ENCODE results near the gene SESN1. TPM values are rescaled to one million over a fixed set of nuclear protein-coding genes. Genes with fewer than 3 reads are reported as not detected.
A peak's percentile ranks its signal among the peaks of the same experiment; 100 is the strongest.

Gene SESN1
- total RNA-seq, 4 donors from 2014 or later, result 79.8 to 112 (median 90.8) TPM

DNA sequence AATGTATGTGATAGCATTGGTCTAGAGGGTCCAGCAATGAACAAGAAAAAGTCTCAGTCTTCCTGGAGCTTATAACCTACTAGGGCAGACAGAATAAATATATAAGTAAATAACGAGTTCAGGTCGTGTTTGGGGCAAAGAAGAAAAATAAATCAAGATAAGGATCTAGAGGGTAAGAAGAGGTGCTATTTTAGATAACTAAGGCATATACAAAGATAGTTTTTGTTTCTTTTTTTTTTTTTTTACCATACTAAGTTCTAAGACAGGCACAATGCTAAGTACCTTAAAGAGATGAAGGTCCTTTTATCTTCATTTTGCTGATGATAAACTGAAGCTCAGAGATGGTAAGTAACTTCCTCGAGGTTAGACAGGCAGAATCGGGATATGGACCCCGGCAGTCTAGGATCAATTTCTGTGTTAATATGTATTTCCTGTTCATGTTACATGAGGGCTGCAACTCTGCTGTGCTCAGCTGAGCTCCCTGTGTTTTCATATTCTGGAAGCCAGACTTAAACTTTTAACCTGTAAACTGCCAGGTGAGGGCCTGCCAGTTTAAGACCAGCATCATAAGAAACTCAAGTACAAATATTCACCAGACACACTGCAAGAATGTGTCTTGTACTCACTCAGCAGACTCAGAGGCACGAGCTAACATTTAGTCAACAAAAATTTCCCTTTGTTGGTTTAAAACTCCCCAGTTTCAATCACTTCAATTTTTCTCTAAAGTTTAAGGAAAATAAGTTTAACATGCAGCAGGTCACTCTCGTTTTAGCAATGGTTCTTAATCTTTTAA lies 23.3 kb downstream of the SESN1 start:
- DNase-seq (ENCODE audit: low spot score in 2 of 2), result no peak
- Histone ChIP-seq H3K4me3 (peak overlapping the region in 1 of 4 donors; percentile 1), H3K27me3 (no peaks in the 10 kb centered on the region), H3K9me3 (no peaks in the 10 kb centered on the region), H3K4me1 (peaks cover 0 to 31% (median 9%) of the 10 kb centered on the region in 4 donors), H3K27ac (peak overlapping the region in 2 of 4 donors; percentile 23 to 33), H3K36me3 (no peaks in the 10 kb centered on the region)
- 50 to 51% methylated on average over 7 of the region's 7 CpGs for WGBS, 2 donors
- TF ChIP-seq, protein P1, sequence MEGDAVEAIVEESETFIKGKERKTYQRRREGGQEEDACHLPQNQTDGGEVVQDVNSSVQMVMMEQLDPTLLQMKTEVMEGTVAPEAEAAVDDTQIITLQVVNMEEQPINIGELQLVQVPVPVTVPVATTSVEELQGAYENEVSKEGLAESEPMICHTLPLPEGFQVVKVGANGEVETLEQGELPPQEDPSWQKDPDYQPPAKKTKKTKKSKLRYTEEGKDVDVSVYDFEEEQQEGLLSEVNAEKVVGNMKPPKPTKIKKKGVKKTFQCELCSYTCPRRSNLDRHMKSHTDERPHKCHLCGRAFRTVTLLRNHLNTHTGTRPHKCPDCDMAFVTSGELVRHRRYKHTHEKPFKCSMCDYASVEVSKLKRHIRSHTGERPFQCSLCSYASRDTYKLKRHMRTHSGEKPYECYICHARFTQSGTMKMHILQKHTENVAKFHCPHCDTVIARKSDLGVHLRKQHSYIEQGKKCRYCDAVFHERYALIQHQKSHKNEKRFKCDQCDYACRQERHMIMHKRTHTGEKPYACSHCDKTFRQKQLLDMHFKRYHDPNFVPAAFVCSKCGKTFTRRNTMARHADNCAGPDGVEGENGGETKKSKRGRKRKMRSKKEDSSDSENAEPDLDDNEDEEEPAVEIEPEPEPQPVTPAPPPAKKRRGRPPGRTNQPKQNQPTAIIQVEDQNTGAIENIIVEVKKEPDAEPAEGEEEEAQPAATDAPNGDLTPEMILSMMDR (IDR thresholded peaks at IDR 0.05), result no peak
- TF ChIP-seq EP300 (IDR thresholded peaks at IDR 0.05) (no peak), POLR2A (IDR thresholded peaks at IDR 0.05) (no peak)

DNA sequence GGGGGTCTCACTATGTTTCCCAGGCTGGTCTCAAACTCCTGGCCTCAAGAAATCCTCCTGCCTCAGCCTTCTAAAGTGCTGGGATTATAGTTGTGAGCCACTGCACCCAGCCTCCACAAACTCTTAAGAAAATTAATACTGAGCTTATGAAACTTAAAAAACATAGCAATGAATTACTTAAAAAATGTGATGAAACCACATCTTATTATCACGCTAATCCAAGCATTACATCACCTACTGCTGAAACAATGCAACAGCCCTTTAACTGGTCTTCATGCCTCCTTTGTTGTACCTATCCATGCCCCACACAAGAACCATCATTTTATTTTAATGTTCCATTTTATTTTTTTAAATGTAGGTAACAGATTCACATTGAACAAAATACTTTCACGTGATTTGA lies 24.9 kb downstream of the SESN1 start:
- Histone ChIP-seq H3K4me1 (peaks cover 0 to 29% (median 9%) of the 10 kb centered on the region in 4 donors), H3K27ac (peak overlapping the region in 1 of 4 donors; percentile 5), H3K36me3 (no peaks in the 10 kb centered on the region), H3K9me3 (no peaks in the 10 kb centered on the region), H3K4me3 (no peak overlapping the region), H3K27me3 (no peaks in the 10 kb centered on the region)
- TF ChIP-seq POLR2A (IDR thresholded peaks at IDR 0.05) (no peak), EP300 (IDR thresholded peaks at IDR 0.05) (no peak)
- TF ChIP-seq, protein P1 (IDR thresholded peaks at IDR 0.05), result no peak
- WGBS, 2 donors, result 80 to 87% methylated on average over 2 of the region's 2 CpGs
- DNase-seq (ENCODE audit: low spot score in 2 of 2), result no peak

DNA sequence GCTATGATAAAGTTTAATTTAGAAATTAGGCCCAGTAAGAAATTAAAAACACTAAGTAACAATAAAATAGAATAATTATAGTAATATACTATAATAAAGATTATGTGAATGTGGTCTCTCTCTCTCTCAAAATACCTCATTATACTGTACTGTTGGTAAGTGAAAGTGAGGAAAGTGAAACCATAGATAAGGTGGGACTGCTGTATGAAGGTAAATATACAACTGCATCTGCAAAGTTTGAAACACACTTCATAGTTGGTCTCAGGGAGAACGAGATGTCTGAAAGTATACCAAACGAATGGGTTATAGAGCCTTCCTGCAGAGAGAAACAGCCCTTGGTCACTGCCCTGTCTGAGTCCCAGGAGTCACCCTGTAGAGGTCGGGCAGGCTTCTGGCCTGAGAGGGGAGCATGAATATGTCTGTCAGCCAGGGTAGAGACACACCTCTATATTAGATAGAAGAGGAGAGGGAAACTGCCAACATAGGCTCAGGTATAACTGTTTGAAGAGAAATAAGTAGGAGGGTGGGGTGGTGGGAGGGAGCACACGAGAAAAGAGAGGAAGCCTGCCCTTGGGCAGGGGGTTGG lies 31.8 kb downstream of the SESN1 start:
- Histone ChIP-seq H3K27me3 (no peaks in the 10 kb centered on the region), H3K36me3 (no peaks in the 10 kb centered on the region), H3K27ac (no peak overlapping the region), H3K4me3 (no peak overlapping the region), H3K9me3 (no peaks in the 10 kb centered on the region), H3K4me1 (peaks cover 0 to 36% (median 15%) of the 10 kb centered on the region in 4 donors)
- TF ChIP-seq, protein P1 (IDR thresholded peaks at IDR 0.05), result no peak
- TF ChIP-seq POLR2A (IDR thresholded peaks at IDR 0.05), result no peak
- TF ChIP-seq EP300 (IDR thresholded peaks at IDR 0.05), result no peak
- WGBS, 2 donors, result 82 to 92% methylated on average over 4 of the region's 4 CpGs
- DNase-seq (ENCODE audit: low spot score in 2 of 2), result no peak

DNA sequence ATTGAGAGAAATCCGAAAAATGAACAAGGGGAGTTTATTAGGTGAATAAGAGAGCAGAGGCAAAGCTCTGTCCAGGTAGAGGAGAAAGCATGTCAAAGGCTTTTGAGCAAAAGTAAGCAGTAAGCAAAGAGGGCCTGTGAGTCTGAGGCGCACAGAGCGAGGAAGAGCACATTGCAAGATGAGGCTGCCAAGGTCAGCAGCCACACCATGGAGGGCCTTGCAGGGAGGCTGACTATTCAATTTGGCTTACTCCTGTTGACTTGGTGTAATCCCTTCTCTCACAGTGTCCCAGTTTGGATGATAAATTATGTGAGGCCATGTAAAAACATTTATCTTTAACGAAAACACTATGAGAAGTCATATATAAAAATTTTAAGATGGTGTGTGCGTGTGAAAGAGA lies 32.4 kb downstream of the SESN1 start:
- DNase-seq (ENCODE audit: low spot score in 2 of 2), result no peak
- Histone ChIP-seq H3K9me3 (no peaks in the 10 kb centered on the region), H3K4me3 (no peak overlapping the region), H3K27ac (no peak overlapping the region), H3K27me3 (no peaks in the 10 kb centered on the region), H3K36me3 (no peaks in the 10 kb centered on the region), H3K4me1 (peaks cover 0 to 36% (median 15%) of the 10 kb centered on the region in 4 donors)
- 94 to 97% methylated on average over 5 of the region's 5 CpGs for WGBS, 2 donors
- TF ChIP-seq, protein P1 (IDR thresholded peaks at IDR 0.05), result no peak
- TF ChIP-seq POLR2A (IDR thresholded peaks at IDR 0.05), result no peak
- TF ChIP-seq EP300 (IDR thresholded peaks at IDR 0.05), result no peak

DNA sequence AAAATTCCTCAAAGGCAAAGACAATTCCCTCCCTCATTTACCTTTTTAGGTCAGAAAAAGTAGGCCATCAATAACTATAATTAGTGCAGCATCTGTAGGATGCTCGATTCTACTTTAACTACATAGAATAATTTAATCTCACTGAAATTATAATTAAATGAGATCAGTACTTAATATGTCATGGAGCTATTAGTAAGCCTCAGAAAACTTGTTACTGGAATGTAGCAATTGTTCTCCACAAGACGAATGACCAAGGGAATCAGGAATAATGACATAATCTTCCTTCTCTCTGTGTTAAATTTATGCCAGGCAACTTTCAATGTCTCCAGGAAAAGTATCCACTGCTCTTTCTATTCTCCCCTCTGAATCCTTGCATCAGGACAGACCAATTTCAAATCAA lies 34.1 kb downstream of the SESN1 start:
- no peak for DNase-seq (ENCODE audit: low spot score in 2 of 2)
- Histone ChIP-seq H3K27me3 (no peaks in the 10 kb centered on the region), H3K27ac (peak overlapping the region in 2 of 4 donors; percentile 51 to 63), H3K36me3 (no peaks in the 10 kb centered on the region), H3K4me1 (peaks cover 0 to 28% (median 18%) of the 10 kb centered on the region in 4 donors), H3K9me3 (no peaks in the 10 kb centered on the region), H3K4me3 (no peak overlapping the region)
- TF ChIP-seq EP300 (IDR thresholded peaks at IDR 0.05) (no peak), POLR2A (IDR thresholded peaks at IDR 0.05) (no peak)
- TF ChIP-seq, protein P1 (IDR thresholded peaks at IDR 0.05), result no peak
- 37 to 40% methylated on average over 2 of the region's 2 CpGs for WGBS, 2 donors

Measured in tibial nerve (tissue), 4 donors.